Measurements from ENCODE around the gene DICER1. TPM values are rescaled to one million over a fixed set of nuclear protein-coding genes. Genes with fewer than 3 reads are reported as not detected.

The DICER1 gene
- total and polyA plus RNA-seq, 2 experiments from 2014 or later, result 21.4 to 59.2 TPM

DNA sequence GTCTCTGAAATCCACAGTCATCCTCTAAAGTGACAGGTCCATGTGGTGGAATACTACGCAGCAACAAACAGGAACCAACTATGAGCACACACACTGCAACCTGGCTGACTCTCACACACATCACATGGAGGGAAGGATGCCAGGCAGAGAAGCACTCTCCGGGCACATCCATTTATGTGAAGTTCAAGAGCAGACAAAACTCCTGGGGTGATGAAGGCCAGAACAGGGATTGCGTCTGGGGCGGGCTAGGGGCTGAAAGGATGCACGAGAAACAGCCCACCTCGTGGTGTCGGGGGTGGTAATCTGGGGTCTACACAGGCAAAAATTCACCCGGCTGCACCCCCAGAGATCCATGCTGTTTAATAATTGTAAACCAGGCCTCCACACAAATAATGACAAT lies 100.2 kb downstream of the DICER1 start:
- DNase-seq (ENCODE audit: low spot score) (no peak), ATAC-seq (no peak)
- Histone ChIP-seq H3K27me3 (ENCODE audit: insufficient read depth) (no peaks in the 10 kb centered on the region), H3K9me2 (ENCODE audit: insufficient read depth) (no peaks in the 10 kb centered on the region), H2AFZ (no peak overlapping the region), H3K4me1 (ENCODE audit: insufficient read depth) (no peaks in the 10 kb centered on the region), H3K27ac (ENCODE audit: low read depth) (no peak overlapping the region), H3K4me2 (no peak overlapping the region), H3K4me3 (no peak overlapping the region), H3K36me3 (ENCODE audit: insufficient read depth) (no peaks in the 10 kb centered on the region), H4K20me1 (replicated peaks; ENCODE audit: insufficient read depth) (no peaks in the 10 kb centered on the region), H3K79me2 (replicated peaks; ENCODE audit: insufficient read depth) (no peaks in the 10 kb centered on the region), H3F3A (replicated peaks; ENCODE audit: low read depth) (no peaks in the 10 kb centered on the region)
- H3K27me3 Mint-ChIP-seq (ENCODE audit: insufficient read depth, low read depth, poor library complexity), result peaks cover 12% of the 10 kb centered on the region
- no peaks in the 10 kb centered on the region for H3K36me3 Mint-ChIP-seq (ENCODE audit: low read depth)
- TF ChIP-seq, protein P1, sequence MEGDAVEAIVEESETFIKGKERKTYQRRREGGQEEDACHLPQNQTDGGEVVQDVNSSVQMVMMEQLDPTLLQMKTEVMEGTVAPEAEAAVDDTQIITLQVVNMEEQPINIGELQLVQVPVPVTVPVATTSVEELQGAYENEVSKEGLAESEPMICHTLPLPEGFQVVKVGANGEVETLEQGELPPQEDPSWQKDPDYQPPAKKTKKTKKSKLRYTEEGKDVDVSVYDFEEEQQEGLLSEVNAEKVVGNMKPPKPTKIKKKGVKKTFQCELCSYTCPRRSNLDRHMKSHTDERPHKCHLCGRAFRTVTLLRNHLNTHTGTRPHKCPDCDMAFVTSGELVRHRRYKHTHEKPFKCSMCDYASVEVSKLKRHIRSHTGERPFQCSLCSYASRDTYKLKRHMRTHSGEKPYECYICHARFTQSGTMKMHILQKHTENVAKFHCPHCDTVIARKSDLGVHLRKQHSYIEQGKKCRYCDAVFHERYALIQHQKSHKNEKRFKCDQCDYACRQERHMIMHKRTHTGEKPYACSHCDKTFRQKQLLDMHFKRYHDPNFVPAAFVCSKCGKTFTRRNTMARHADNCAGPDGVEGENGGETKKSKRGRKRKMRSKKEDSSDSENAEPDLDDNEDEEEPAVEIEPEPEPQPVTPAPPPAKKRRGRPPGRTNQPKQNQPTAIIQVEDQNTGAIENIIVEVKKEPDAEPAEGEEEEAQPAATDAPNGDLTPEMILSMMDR (conservative IDR thresholded peaks at IDR 0.05; ENCODE audit: low read depth in 2 of 2), result no peak
- H3K27ac Mint-ChIP-seq, result no peak overlapping the region
- no peak overlapping the region for H3K4me3 Mint-ChIP-seq
- no peaks in the 10 kb centered on the region for H3K9me3 Mint-ChIP-seq
- peaks cover 4% of the 10 kb centered on the region; the same call in 2 of the 3 replicates for H3K4me1 Mint-ChIP-seq

DNA sequence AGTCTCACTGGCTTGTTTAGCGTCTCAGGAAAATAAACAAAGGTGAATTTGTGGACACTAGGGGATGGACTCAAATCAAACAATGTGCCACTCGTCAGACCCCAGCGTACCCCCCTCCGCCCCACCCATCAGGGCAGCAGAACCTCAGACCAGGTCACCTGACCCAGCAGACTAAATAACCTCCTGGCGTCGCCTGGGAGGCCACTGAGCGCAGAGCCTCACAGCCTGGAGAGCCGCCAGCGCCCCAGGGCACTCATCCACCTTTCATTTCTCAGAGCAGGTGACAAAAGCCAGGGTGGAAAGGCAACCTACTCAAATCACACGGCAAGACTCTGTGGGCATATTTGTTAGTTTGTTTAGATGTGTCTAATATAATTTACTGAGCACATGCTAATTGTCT lies 100.9 kb downstream of the DICER1 start:
- no peak overlapping the region for H3K4me3 ChIP-seq
- no peaks in the 10 kb centered on the region for H3K4me1 ChIP-seq (ENCODE audit: insufficient read depth)
- H3K27ac ChIP-seq (ENCODE audit: low read depth), result no peak overlapping the region
- no peaks in the 10 kb centered on the region for H3F3A ChIP-seq (replicated peaks; ENCODE audit: low read depth)
- DNase-seq (ENCODE audit: low spot score), result no peak
- no peaks in the 10 kb centered on the region for H3K36me3 Mint-ChIP-seq (ENCODE audit: low read depth)
- peaks cover 12% of the 10 kb centered on the region for H3K27me3 Mint-ChIP-seq (ENCODE audit: insufficient read depth, low read depth, poor library complexity)
- H3K27me3 ChIP-seq (ENCODE audit: insufficient read depth), result no peaks in the 10 kb centered on the region
- no peaks in the 10 kb centered on the region for H3K79me2 ChIP-seq (replicated peaks; ENCODE audit: insufficient read depth)
- H3K4me1 Mint-ChIP-seq, result peaks cover 4% of the 10 kb centered on the region; the same call in 2 of the 3 replicates
- ATAC-seq, result no peak
- no peaks in the 10 kb centered on the region for H4K20me1 ChIP-seq (replicated peaks; ENCODE audit: insufficient read depth)
- no peak overlapping the region for H3K27ac Mint-ChIP-seq
- no peaks in the 10 kb centered on the region for H3K9me2 ChIP-seq (ENCODE audit: insufficient read depth)
- H3K9me3 Mint-ChIP-seq, result no peaks in the 10 kb centered on the region
- H3K4me3 Mint-ChIP-seq, result no peak overlapping the region
- no peaks in the 10 kb centered on the region for H3K36me3 ChIP-seq (ENCODE audit: insufficient read depth)
- no peak overlapping the region for H3K4me2 ChIP-seq
- H2AFZ ChIP-seq, result no peak overlapping the region
- TF ChIP-seq, protein P2, sequence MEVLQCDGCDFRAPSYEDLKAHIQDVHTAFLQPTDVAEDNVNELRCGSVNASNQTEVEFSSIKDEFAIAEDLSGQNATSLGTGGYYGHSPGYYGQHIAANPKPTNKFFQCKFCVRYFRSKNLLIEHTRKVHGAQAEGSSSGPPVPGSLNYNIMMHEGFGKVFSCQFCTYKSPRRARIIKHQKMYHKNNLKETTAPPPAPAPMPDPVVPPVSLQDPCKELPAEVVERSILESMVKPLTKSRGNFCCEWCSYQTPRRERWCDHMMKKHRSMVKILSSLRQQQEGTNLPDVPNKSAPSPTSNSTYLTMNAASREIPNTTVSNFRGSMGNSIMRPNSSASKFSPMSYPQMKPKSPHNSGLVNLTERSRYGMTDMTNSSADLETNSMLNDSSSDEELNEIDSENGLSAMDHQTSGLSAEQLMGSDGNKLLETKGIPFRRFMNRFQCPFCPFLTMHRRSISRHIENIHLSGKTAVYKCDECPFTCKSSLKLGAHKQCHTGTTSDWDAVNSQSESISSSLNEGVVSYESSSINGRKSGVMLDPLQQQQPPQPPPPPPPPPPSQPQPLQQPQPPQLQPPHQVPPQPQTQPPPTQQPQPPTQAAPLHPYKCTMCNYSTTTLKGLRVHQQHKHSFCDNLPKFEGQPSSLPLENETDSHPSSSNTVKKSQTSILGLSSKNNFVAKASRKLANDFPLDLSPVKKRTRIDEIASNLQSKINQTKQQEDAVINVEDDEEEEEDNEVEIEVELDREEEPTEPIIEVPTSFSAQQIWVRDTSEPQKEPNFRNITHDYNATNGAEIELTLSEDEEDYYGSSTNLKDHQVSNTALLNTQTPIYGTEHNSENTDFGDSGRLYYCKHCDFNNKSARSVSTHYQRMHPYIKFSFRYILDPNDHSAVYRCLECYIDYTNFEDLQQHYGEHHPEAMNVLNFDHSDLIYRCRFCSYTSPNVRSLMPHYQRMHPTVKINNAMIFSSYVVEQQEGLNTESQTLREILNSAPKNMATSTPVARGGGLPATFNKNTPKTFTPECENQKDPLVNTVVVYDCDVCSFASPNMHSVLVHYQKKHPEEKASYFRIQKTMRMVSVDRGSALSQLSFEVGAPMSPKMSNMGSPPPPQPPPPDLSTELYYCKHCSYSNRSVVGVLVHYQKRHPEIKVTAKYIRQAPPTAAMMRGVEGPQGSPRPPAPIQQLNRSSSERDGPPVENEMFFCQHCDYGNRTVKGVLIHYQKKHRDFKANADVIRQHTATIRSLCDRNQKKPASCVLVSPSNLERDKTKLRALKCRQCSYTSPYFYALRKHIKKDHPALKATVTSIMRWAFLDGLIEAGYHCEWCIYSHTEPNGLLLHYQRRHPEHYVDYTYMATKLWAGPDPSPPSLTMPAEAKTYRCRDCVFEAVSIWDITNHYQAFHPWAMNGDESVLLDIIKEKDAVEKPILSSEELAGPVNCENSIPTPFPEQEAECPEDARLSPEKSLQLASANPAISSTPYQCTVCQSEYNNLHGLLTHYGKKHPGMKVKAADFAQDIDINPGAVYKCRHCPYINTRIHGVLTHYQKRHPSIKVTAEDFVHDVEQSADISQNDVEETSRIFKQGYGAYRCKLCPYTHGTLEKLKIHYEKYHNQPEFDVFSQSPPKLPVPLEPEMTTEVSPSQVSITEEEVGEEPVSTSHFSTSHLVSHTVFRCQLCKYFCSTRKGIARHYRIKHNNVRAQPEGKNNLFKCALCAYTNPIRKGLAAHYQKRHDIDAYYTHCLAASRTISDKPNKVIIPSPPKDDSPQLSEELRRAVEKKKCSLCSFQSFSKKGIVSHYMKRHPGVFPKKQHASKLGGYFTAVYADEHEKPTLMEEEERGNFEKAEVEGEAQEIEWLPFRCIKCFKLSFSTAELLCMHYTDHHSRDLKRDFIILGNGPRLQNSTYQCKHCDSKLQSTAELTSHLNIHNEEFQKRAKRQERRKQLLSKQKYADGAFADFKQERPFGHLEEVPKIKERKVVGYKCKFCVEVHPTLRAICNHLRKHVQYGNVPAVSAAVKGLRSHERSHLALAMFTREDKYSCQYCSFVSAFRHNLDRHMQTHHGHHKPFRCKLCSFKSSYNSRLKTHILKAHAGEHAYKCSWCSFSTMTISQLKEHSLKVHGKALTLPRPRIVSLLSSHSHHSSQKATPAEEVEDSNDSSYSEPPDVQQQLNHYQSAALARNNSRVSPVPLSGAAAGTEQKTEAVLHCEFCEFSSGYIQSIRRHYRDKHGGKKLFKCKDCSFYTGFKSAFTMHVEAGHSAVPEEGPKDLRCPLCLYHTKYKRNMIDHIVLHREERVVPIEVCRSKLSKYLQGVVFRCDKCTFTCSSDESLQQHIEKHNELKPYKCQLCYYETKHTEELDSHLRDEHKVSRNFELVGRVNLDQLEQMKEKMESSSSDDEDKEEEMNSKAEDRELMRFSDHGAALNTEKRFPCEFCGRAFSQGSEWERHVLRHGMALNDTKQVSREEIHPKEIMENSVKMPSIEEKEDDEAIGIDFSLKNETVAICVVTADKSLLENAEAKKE (CRISPR knock-in tag; IDR thresholded peaks at IDR 0.05), result no peak
- no peak for TF ChIP-seq ZNF331 (CRISPR knock-in tag; IDR thresholded peaks at IDR 0.05; ENCODE audit: low read depth)
- no peak for TF ChIP-seq POLR2AphosphoS5 (IDR thresholded peaks at IDR 0.05; ENCODE audit: low read depth)
- TF ChIP-seq, protein P3, sequence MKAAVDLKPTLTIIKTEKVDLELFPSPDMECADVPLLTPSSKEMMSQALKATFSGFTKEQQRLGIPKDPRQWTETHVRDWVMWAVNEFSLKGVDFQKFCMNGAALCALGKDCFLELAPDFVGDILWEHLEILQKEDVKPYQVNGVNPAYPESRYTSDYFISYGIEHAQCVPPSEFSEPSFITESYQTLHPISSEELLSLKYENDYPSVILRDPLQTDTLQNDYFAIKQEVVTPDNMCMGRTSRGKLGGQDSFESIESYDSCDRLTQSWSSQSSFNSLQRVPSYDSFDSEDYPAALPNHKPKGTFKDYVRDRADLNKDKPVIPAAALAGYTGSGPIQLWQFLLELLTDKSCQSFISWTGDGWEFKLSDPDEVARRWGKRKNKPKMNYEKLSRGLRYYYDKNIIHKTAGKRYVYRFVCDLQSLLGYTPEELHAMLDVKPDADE (IDR thresholded peaks at IDR 0.05), result no peak
- TF ChIP-seq ZNF114 (CRISPR knock-in tag; IDR thresholded peaks at IDR 0.05), result no peak
- TF ChIP-seq EZH2 (IDR thresholded peaks at IDR 0.05; ENCODE audit: low read depth, unreplicated experiment), result no peak
- no peak for TF ChIP-seq EZH2phosphoT487 (IDR thresholded peaks at IDR 0.05; ENCODE audit: unreplicated experiment)
- TF ChIP-seq STAT1 (IDR thresholded peaks at IDR 0.05; ENCODE audit: unreplicated experiment), result no peak
- no peak for TF ChIP-seq JUNB (IDR thresholded peaks at IDR 0.05; ENCODE audit: unreplicated experiment)
